ENCODE data around the gene SKAP2.

SKAP2 gene

DNA sequence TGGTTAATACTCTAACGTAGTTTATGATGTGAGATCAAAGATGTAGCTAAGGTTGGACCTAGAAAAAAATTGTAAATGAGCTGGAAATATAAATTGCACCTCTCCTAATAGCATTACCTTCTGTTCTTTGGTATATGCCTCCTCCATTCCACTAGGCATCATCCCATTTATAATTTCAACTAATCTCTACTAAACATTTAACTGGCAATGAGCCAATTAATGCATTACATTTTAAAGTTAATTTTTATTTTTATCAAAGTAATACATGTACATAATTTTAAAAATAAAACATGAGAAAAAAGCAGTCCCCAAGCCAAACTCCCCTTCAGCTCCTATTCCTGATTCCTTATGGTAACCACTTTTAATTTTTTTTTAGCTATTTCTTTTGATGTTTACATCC lies 35.1 kb upstream of the SKAP2 start:
- Histone ChIP-seq H3K79me2 (ENCODE audit: control insufficient read depth, insufficient read depth, low read length) (no peaks in the 10 kb centered on the region), H3K79me1 (ENCODE audit: low read length) (no peaks in the 10 kb centered on the region), H3K56ac (ENCODE audit: low read length) (no peak overlapping the region), H3K18ac (ENCODE audit: low read length) (no peak overlapping the region), H3K4me3 (ENCODE audit: low read length) (no peak overlapping the region), H3K4me2 (ENCODE audit: low read length) (no peak overlapping the region), H3K9ac (ENCODE audit: low read length) (no peak overlapping the region), H3K4me1 (ENCODE audit: control insufficient read depth, low read depth, low read length) (no peaks in the 10 kb centered on the region), H4K5ac (ENCODE audit: low read length) (no peak overlapping the region), H2BK5ac (ENCODE audit: low read length) (no peak overlapping the region), H2BK15ac (replicated peaks; ENCODE audit: low read depth) (no peak overlapping the region), H4K8ac (ENCODE audit: low read depth, low read length) (no peak overlapping the region), H2AK5ac (ENCODE audit: low read length) (no peak overlapping the region), H3K36me3 (ENCODE audit: control insufficient read depth, insufficient read depth, low read length) (no peaks in the 10 kb centered on the region), H3K4ac (ENCODE audit: low read depth, low read length) (no peak overlapping the region), H2BK120ac (ENCODE audit: low read depth, low read length) (no peak overlapping the region), H3K23ac (ENCODE audit: low read length) (no peak overlapping the region), H3K27me3 (ENCODE audit: insufficient read depth, low read length, poor library complexity) (no peaks in the 10 kb centered on the region), H3K27ac (ENCODE audit: low read depth, low read length) (no peak overlapping the region)
- WGBS (ENCODE audit: extremely low coverage, insufficient coverage, low lambda C conversion rate), result no CpG with 5 or more reads among the region's 1 CpG
- no peak for DNase-seq

DNA sequence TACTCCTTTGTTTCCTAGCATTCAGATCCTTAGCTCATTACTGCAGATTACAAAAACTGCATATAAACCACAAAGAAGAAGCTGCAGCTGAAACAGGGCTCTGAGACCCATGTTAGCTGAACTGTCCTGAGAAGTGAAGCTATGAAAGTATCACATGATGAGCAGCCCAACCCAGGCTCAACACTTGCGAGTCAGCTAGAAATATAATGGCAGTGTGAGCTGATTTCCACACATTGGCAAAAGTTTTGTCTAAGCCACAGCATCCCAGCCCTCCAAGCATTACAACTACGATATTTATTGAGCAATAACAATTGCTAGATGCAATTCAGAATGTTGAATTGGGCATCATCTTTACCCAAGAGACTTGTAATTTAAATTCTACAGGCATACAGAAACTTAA lies 34.5 kb upstream of the SKAP2 start:
- no peak overlapping the region for H2AK5ac ChIP-seq (ENCODE audit: low read length)
- no peak overlapping the region for H2BK15ac ChIP-seq (replicated peaks; ENCODE audit: low read depth)
- H3K27me3 ChIP-seq (ENCODE audit: insufficient read depth, low read length, poor library complexity), result no peaks in the 10 kb centered on the region
- no peak overlapping the region for H4K8ac ChIP-seq (ENCODE audit: low read depth, low read length)
- no peak overlapping the region for H3K27ac ChIP-seq (ENCODE audit: low read depth, low read length)
- no peaks in the 10 kb centered on the region for H3K36me3 ChIP-seq (ENCODE audit: control insufficient read depth, insufficient read depth, low read length)
- H3K79me1 ChIP-seq (ENCODE audit: low read length), result no peaks in the 10 kb centered on the region
- H4K5ac ChIP-seq (ENCODE audit: low read length), result no peak overlapping the region
- H3K4ac ChIP-seq (ENCODE audit: low read depth, low read length), result no peak overlapping the region
- no peak overlapping the region for H2BK5ac ChIP-seq (ENCODE audit: low read length)
- no CpG with 5 or more reads among the region's 2 CpGs for WGBS (ENCODE audit: extremely low coverage, insufficient coverage, low lambda C conversion rate)
- no peak overlapping the region for H3K23ac ChIP-seq (ENCODE audit: low read length)
- DNase-seq, result no peak
- H3K56ac ChIP-seq (ENCODE audit: low read length), result no peak overlapping the region
- no peak overlapping the region for H3K9ac ChIP-seq (ENCODE audit: low read length)
- no peak overlapping the region for H3K4me3 ChIP-seq (ENCODE audit: low read length)
- H3K79me2 ChIP-seq (ENCODE audit: control insufficient read depth, insufficient read depth, low read length), result no peaks in the 10 kb centered on the region
- no peaks in the 10 kb centered on the region for H3K4me1 ChIP-seq (ENCODE audit: control insufficient read depth, low read depth, low read length)
- no peak overlapping the region for H3K4me2 ChIP-seq (ENCODE audit: low read length)
- H3K18ac ChIP-seq (ENCODE audit: low read length), result no peak overlapping the region
- H2BK120ac ChIP-seq (ENCODE audit: low read depth, low read length), result no peak overlapping the region

DNA sequence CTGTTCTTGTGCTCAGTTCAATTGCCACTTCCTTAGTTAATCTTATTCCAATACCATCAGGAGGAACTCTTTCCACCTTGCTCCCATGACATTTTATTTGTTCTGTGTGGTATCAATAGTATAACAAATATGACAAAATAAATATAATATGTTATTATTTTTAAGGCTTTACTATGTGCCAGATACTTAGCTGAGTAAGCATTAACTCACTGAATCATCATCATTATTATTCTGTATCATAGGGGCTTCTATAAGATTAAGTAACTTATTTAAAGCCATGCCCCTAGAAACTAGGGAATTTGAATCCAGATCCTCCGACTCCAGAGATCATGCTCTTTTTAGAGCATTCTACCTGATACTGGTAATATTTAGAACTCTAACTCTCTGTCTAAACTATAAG lies 33.5 kb upstream of the SKAP2 start:
- Histone ChIP-seq H3K27me3 (ENCODE audit: insufficient read depth, low read length, poor library complexity) (no peaks in the 10 kb centered on the region), H3K23ac (ENCODE audit: low read length) (no peak overlapping the region), H3K4me1 (ENCODE audit: control insufficient read depth, low read depth, low read length) (no peaks in the 10 kb centered on the region), H2AK5ac (ENCODE audit: low read length) (no peak overlapping the region), H2BK5ac (ENCODE audit: low read length) (no peak overlapping the region), H3K56ac (ENCODE audit: low read length) (no peak overlapping the region), H3K9ac (ENCODE audit: low read length) (no peak overlapping the region), H3K36me3 (ENCODE audit: control insufficient read depth, insufficient read depth, low read length) (no peaks in the 10 kb centered on the region), H4K5ac (ENCODE audit: low read length) (no peak overlapping the region), H3K4ac (ENCODE audit: low read depth, low read length) (no peak overlapping the region), H2BK120ac (ENCODE audit: low read depth, low read length) (no peak overlapping the region), H2BK15ac (replicated peaks; ENCODE audit: low read depth) (no peak overlapping the region), H3K18ac (ENCODE audit: low read length) (no peak overlapping the region), H3K27ac (ENCODE audit: low read depth, low read length) (no peak overlapping the region), H4K8ac (ENCODE audit: low read depth, low read length) (no peak overlapping the region), H3K79me2 (ENCODE audit: control insufficient read depth, insufficient read depth, low read length) (no peaks in the 10 kb centered on the region), H3K4me3 (ENCODE audit: low read length) (no peak overlapping the region), H3K4me2 (ENCODE audit: low read length) (no peak overlapping the region), H3K79me1 (ENCODE audit: low read length) (no peaks in the 10 kb centered on the region)
- WGBS (ENCODE audit: extremely low coverage, insufficient coverage, low lambda C conversion rate), result no CpG with 5 or more reads among the region's 1 CpG
- DNase-seq, result no peak

DNA sequence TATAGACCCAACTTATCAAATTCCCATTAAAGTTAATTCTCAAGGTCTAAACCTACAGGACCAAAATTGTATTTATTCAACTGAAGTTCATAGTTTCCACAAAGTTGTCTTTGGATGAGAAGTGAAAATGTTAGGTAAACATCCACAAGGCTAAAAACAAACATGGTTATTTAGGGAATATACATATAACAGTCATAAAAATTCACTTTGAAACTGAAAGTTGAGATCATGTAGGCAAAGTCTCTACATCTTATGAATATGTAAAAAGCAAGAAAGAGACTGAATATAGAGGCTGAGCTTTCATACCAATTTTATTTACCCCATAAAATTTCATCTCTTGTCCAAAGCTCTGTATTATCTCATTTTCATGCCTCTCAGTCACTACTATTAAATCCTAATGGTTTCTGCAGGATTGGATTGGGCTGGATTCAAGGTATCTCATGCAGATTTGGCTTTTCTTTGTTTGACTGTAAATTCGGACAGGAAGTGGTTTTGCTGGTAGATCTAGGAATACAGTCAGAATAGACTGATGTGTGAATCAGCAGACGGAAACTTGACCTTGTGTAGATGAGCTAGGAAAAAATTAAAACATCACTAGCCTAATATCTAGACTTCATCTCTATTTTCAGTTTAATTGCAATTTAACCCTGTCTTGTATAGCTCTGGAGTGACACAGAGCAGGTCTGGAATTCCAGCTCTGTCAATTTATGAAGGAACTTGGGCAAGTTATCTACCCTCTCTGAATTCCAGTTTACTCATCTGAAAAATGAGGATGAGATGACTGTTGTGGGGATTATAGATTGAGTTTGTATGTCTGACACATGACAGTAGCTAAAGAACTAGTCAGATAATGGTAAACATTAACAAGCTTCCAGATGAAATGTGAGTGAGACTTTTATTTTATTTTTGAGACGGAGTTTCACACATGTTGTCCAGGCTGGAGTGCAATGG lies 27.3 kb upstream of the SKAP2 start:
- Histone ChIP-seq H3K9ac (ENCODE audit: low read length) (no peak overlapping the region), H2AK5ac (ENCODE audit: low read length) (no peak overlapping the region), H3K4me3 (ENCODE audit: low read length) (no peak overlapping the region), H3K23ac (ENCODE audit: low read length) (no peak overlapping the region), H3K4ac (ENCODE audit: low read depth, low read length) (no peak overlapping the region), H3K27me3 (ENCODE audit: insufficient read depth, low read length, poor library complexity) (no peaks in the 10 kb centered on the region), H3K56ac (ENCODE audit: low read length) (no peak overlapping the region), H4K5ac (ENCODE audit: low read length) (no peak overlapping the region), H2BK5ac (ENCODE audit: low read length) (no peak overlapping the region), H3K4me1 (ENCODE audit: control insufficient read depth, low read depth, low read length) (no peaks in the 10 kb centered on the region), H3K18ac (ENCODE audit: low read length) (no peak overlapping the region), H3K27ac (ENCODE audit: low read depth, low read length) (no peak overlapping the region), H4K8ac (ENCODE audit: low read depth, low read length) (no peak overlapping the region), H3K4me2 (ENCODE audit: low read length) (no peak overlapping the region), H3K79me1 (ENCODE audit: low read length) (no peaks in the 10 kb centered on the region), H3K79me2 (ENCODE audit: control insufficient read depth, insufficient read depth, low read length) (no peaks in the 10 kb centered on the region), H2BK120ac (ENCODE audit: low read depth, low read length) (no peak overlapping the region), H3K36me3 (ENCODE audit: control insufficient read depth, insufficient read depth, low read length) (no peaks in the 10 kb centered on the region), H2BK15ac (replicated peaks; ENCODE audit: low read depth) (no peak overlapping the region)
- no peak for DNase-seq
- WGBS (ENCODE audit: extremely low coverage, insufficient coverage, low lambda C conversion rate), result no CpG with 5 or more reads among the region's 3 CpGs

DNA sequence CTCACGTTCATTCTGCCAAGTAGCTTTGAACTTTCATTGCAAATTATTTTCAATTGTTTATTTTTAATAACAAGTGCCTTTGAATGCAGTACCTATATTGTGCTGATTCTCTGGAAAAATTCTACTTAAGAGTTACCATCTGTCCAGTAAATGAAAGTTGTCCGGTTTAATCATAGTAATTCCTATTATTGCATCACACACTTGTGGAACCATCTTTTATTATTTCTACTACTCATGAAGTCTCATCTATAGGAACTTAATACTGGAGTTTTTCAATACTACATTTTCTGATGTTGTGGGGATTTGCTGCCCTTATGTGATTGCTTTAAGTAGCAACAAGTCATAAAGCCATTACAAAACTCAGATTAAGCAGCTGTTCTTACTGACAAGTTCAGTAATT lies 16.5 kb upstream of the SKAP2 start:
- Histone ChIP-seq H3K27me3 (ENCODE audit: insufficient read depth, low read length, poor library complexity) (no peaks in the 10 kb centered on the region), H2BK15ac (replicated peaks; ENCODE audit: low read depth) (no peak overlapping the region), H3K79me1 (ENCODE audit: low read length) (no peaks in the 10 kb centered on the region), H3K36me3 (ENCODE audit: control insufficient read depth, insufficient read depth, low read length) (no peaks in the 10 kb centered on the region), H3K4me2 (ENCODE audit: low read length) (no peak overlapping the region), H3K23ac (ENCODE audit: low read length) (no peak overlapping the region), H3K18ac (ENCODE audit: low read length) (no peak overlapping the region), H3K4me1 (ENCODE audit: control insufficient read depth, low read depth, low read length) (no peaks in the 10 kb centered on the region), H2BK5ac (ENCODE audit: low read length) (no peak overlapping the region), H3K9ac (ENCODE audit: low read length) (no peak overlapping the region), H4K8ac (ENCODE audit: low read depth, low read length) (no peak overlapping the region), H2AK5ac (ENCODE audit: low read length) (no peak overlapping the region), H2BK120ac (ENCODE audit: low read depth, low read length) (no peak overlapping the region), H3K4me3 (ENCODE audit: low read length) (no peak overlapping the region), H3K4ac (ENCODE audit: low read depth, low read length) (no peak overlapping the region), H3K27ac (ENCODE audit: low read depth, low read length) (no peak overlapping the region), H3K56ac (ENCODE audit: low read length) (no peak overlapping the region), H3K79me2 (ENCODE audit: control insufficient read depth, insufficient read depth, low read length) (no peaks in the 10 kb centered on the region), H4K5ac (ENCODE audit: low read length) (no peak overlapping the region)
- DNase-seq, result no peak
- no CpG with 5 or more reads among the region's 2 CpGs for WGBS (ENCODE audit: extremely low coverage, insufficient coverage, low lambda C conversion rate)

DNA sequence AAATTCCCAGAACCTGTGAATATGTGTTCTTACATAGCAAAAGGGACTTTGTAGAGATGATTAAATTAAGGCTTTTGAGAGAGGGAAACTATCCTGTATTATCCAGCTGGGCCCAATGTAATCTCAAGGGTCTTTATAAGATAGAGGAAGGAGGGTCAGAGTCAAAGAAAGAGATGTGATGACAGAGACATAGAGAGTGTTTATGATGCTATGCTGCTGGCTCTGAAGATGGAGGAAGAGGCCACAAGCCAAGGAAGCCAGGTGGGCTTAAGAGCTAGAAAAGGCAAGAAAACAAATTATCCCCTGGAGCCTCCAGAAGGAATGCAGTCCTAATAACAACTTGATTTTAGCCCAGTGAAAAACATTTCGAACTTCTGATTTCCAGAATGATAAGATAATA lies 15.3 kb upstream of the SKAP2 start:
- Histone ChIP-seq H3K27me3 (ENCODE audit: insufficient read depth, low read length, poor library complexity) (no peaks in the 10 kb centered on the region), H3K4me3 (ENCODE audit: low read length) (no peak overlapping the region), H3K23ac (ENCODE audit: low read length) (no peak overlapping the region), H3K27ac (ENCODE audit: low read depth, low read length) (no peak overlapping the region), H3K36me3 (ENCODE audit: control insufficient read depth, insufficient read depth, low read length) (no peaks in the 10 kb centered on the region), H3K79me2 (ENCODE audit: control insufficient read depth, insufficient read depth, low read length) (no peaks in the 10 kb centered on the region), H2AK5ac (ENCODE audit: low read length) (no peak overlapping the region), H2BK15ac (replicated peaks; ENCODE audit: low read depth) (no peak overlapping the region), H3K56ac (ENCODE audit: low read length) (no peak overlapping the region), H2BK120ac (ENCODE audit: low read depth, low read length) (no peak overlapping the region), H2BK5ac (ENCODE audit: low read length) (no peak overlapping the region), H3K9ac (ENCODE audit: low read length) (no peak overlapping the region), H3K4ac (ENCODE audit: low read depth, low read length) (no peak overlapping the region), H3K79me1 (ENCODE audit: low read length) (no peaks in the 10 kb centered on the region), H4K5ac (ENCODE audit: low read length) (no peak overlapping the region), H3K4me2 (ENCODE audit: low read length) (no peak overlapping the region), H4K8ac (ENCODE audit: low read depth, low read length) (no peak overlapping the region), H3K18ac (ENCODE audit: low read length) (no peak overlapping the region), H3K4me1 (ENCODE audit: control insufficient read depth, low read depth, low read length) (no peaks in the 10 kb centered on the region)
- DNase-seq, result no peak
- no CpG with 5 or more reads among the region's 1 CpG for WGBS (ENCODE audit: extremely low coverage, insufficient coverage, low lambda C conversion rate)

Measured in mesendoderm (in vitro differentiated cells).